HG02870 (cell line): ENCODE measurements around the gene WDFY2.

Source experiments
- ATAC-seq: cut with Tn5 transposase; IDR thresholded peaks from one replicate; pipeline ENCODE4 v1.9.1; 2021; ENCODE audit warnings: mild to moderate bottlenecking, moderate library complexity; ENCODE audit not compliant: unreplicated experiment

WDFY2 gene

GRCh38 chr13:51806566-51806965 is 222.3 kb downstream of the WDFY2 start:
- no peak for ATAC-seq

- no peak for ATAC-seq
Observed at GRCh38 chr13:51807041-51807440, 222.8 kb downstream of the WDFY2 start.

GRCh38 chr13:51808811-51809210 is 224.5 kb downstream of the WDFY2 start:
- ATAC-seq = no peak

GRCh38 chr13:51811046-51811445 is 226.8 kb downstream of the WDFY2 start:
- ATAC-seq = no peak

GRCh38 chr13:51811920-51812451 is 227.7 kb downstream of the WDFY2 start:
- no peak for ATAC-seq

GRCh38 chr13:51814071-51814470 is 229.8 kb downstream of the WDFY2 start:
- ATAC-seq = no peak

- peak; percentile 73 for ATAC-seq
Observed at GRCh38 chr13:51814825-51815650, 230.8 kb downstream of the WDFY2 start.

GRCh38 chr13:51815848-51816247 is 231.6 kb downstream of the WDFY2 start:
- no peak for ATAC-seq

GRCh38 chr13:51816604-51817249 is 232.5 kb downstream of the WDFY2 start:
- ATAC-seq = no peak
